NCI-H748 treated with DMSO at 0.1 percent for 48 hours (cell line): ENCODE data around the gene ARMCX1.
"Not testable (repeated sequence)": the region's sequence is repeated elsewhere in the genome, so short reads cannot be mapped to it uniquely, and the experiment has no call there.

Experiments used
- DNase-seq: peaks from one replicate; lab custom pipeline; 2025; lab: John Stamatoyannopoulos, UW

Gene ARMCX1

DNA sequence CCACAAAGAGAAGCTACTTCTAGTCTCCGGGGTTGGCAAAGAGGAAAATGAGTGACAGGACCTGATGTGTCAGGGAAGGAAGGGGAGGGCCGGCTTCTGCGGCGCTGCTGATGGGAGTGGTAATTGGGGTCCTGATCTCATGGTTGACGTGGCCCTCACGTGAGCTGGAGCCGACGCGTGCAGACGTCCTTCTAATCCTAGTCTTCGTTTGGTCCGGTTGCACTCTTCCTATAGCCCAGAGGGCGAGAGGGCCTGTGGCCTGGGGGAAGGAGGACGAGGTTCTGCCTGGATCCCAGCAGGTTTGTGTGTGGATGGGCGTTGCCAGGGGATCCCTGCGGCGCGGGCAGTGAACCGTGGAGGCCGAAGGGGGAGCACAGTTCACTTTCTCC, at the start of gene ARMCX1:
TSS of gene ARMCX1 (plus strand) at position 186 of the 389 bp plus-strand sequence. CDS start 2,384 bp downstream, outside the sequence.
- DNase-seq = peak; percentile 49

DNA sequence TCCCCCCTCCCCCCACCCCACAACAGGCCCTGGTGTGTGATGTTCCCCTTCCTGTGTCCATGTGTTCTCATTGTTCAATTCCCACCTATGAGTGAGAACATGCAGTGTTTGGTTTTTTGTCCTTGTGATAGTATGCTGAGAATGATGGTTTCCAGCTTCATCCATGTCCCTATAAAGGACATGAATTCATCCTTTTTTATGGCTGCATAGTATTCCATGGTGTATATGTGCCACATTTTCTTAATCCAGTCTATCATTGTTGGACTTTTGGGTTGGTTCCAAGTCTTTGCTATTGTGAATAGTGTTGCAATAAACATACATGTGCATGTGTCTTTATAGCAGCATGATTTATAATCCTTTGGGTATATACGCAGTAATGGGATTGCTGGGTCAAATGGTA, 47.4 kb upstream of the ARMCX1 start:
- not testable (repeated sequence) for DNase-seq

GRCh38 chrX:101507372-101507771, 43.0 kb upstream of the ARMCX1 start:
- DNase-seq = no peak

DNA sequence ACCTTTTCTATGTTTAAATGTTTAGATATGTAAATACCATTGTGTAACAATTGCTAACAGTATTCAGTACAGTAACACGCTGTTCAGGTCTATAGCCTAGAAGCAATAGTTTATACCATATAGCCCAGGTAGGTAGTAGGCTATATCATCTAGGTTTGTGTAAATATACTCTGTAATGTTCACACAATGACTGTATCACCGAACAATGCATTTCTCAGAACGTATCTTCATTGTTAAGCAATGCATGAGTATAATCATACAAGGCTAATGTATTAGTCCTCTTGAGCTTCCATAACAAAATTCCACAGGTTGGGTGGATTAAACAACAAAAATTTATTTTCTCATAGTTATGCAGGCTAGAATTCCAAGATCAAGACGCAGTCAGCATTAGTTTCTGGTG, 42.4 kb upstream of the ARMCX1 start:
- no peak for DNase-seq

DNA sequence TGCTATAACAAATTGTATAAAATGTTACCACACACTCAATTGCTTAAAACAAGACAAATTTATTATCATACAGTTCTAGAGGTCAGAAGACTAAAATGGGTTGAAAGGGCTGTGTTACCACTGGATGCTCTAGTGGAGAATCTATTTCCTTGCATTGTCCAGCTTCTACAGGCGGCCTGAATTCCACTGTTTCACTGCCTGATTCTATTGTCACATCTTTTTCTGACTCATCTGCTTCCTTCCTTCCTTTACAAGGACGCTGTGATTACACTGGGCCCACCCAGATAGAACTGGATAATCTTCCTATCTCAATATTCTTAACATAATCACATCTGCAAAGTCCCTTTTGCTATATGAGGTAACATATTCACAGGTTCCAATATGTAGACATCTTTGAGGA, 19.4 kb upstream of the ARMCX1 start:
- DNase-seq = no peak

DNA sequence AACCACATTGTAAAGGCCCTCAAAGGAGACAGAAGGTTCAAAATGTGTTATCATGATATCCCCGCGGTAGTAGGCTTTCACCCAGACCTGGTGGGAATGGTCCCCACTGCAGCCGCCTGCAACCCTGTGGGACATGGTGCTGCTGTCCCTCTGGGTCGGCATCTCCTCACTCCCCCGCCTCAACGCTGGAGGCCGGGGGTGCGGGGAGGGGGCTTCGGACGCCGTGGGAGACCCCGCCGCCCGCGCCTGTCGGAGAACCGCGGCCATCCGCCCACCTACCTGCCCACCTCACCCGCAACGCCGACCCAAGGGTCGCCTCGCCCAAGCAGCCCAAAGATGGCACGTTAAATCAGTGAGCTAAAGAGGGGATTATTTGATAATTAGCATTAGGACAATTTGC, 11.2 kb upstream of the ARMCX1 start:
- DNase-seq = no peak

GRCh38 chrX:101550751-101551379, 518 bp downstream of the ARMCX1 start:
- DNase-seq = peak; percentile 27

- no peak for DNase-seq
Observed at GRCh38 chrX:101551380-101551767, 1.0 kb downstream of the ARMCX1 start.

DNA sequence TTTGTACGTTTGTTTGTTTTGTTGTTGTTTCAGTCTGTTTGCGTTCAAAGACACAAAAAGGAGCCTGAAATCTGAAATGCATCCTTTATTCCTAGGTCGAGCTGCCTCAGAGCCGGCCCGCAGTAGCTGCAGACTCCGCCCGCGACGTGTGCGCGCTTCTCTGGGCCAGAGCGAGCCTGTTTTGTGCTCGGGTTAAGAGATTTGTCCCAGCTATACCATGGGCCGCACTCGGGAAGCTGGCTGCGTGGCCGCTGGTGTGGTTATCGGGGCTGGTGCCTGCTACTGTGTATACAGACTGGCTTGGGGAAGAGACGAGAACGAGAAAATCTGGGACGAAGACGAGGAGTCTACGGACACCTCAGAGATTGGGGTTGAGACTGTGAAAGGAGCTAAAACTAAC, 2.4 kb downstream of the ARMCX1 start:
- DNase-seq = no peak

DNA sequence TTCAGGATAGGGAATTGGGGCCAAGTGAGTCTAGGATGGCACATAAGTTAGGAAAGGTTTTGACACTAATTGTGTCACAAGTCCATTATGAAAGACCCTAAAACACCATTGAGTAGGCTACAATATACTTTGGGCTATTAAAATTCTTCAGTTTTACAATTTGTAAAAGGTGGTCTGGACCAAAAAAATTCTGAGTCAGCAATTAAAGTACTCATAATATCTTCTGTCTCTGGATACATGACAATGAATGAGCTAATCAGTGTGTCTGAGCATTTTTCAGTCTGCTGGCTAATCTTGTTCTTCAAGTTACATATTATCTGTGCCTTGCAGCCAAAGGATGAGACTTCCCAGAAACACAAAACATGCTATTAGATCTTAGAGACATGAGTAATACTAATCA, 14.3 kb downstream of the ARMCX1 start:
- DNase-seq = no peak

DNA sequence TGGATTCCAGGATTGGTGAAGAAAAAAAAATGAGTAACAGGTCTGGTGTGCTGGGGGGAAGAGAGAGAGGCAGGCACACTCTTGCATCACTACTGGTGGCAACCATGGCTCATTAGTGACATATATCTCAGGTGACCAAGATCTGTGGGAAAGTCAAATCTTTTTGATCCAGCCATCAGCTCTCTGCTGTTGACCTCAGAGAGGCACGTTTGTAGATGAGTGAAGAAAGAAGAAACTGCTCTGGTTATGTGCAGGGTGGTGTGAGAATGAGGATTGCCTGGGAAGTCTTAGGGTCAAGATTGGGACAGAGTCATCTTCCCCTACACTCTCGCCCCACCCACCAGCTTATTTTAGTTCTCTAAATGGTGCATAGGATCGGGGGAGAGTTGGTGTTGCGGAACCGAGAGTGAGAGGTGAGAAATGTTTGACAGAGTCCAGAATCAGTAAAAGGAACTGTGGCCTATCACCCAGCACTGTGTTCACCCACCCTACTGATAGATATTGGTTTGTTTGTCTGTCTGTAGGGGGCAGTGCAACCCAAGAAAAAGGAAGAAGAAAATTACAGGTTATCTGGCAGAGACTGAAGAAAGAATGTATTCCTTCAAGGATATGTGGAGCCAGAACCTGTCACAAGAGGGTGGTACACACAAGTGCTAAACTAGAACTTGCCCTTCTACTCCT, 45.5 kb downstream of the ARMCX1 start:
- DNase-seq = peak; percentile 31

DNA sequence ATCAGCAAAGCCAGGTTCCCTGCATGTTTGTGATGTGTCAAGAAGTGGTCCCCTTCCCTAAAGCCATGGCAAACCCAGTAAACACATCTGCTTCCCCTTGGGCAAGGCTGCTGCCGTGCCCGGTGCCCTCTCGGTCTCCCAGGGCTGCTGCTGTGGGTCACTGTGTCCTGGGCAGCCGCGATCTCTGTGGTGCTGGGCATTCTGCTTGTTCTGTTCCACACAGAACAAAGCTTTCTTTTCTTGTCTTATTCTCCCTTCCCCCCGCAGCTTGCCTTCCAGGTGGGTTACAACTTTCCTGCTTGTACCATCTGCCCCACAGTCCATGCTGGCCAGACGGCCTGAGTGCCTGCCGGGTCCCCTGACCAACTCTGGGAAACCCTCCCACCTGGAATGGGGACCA, 49.2 kb downstream of the ARMCX1 start:
- not testable (repeated sequence) for DNase-seq

GRCh38 chrX:101602077-101602476, 51.7 kb downstream of the ARMCX1 start:
- no peak for DNase-seq
